Measurements from ENCODE around the gene ANO8.

DNA sequence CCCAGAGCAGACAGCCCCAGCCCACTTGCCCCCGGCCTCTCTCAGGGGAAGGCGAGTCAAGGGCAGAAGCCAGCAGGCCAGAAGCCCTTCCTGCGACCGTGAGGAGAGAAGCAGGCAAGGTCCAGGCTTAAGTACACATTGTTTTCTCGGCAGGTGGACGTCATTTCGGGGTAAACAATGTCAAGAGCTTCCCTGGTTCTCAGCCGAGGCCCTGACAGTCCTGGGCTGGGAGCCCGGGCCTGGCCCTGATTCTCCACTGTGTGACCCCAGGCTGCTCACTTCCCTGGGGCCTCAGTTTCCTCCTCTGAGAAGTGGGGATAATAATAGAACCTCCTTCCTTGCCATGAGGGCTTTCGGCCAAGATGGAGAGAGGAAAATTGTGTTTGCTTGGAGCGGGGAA, 23.1 kb upstream of the ANO8 start:
- no peak for TF ChIP-seq EZH2 (IDR thresholded peaks at IDR 0.05; ENCODE audit: low read length, missing control alignments)
- TF ChIP-seq, protein P1, sequence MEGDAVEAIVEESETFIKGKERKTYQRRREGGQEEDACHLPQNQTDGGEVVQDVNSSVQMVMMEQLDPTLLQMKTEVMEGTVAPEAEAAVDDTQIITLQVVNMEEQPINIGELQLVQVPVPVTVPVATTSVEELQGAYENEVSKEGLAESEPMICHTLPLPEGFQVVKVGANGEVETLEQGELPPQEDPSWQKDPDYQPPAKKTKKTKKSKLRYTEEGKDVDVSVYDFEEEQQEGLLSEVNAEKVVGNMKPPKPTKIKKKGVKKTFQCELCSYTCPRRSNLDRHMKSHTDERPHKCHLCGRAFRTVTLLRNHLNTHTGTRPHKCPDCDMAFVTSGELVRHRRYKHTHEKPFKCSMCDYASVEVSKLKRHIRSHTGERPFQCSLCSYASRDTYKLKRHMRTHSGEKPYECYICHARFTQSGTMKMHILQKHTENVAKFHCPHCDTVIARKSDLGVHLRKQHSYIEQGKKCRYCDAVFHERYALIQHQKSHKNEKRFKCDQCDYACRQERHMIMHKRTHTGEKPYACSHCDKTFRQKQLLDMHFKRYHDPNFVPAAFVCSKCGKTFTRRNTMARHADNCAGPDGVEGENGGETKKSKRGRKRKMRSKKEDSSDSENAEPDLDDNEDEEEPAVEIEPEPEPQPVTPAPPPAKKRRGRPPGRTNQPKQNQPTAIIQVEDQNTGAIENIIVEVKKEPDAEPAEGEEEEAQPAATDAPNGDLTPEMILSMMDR (conservative IDR thresholded peaks at IDR 0.05 in 1 of 2, IDR thresholded peaks at IDR 0.05 in 1 of 2; ENCODE audit: low read depth in 1 of 2, low read length in 2 of 2), result no peak
